Common myeloid progenitor, CD34-positive (primary cell): ENCODE results near the gene MAP1LC3B2.

Experiments
- CTCF ChIA-PET: fragments of 350-600 bp; sonication (Branson Sonifier 250); formaldehyde crosslinking; loops from one replicate; lab custom pipeline; 2021; ENCODE audit warnings: antibody characterized with exemption; lab: Charles Lee
- POLR2A ChIA-PET: fragments of 350-600 bp; sonication (Branson Sonifier 250); formaldehyde crosslinking; loops from one replicate; lab custom pipeline; 2021; ENCODE audit warnings: antibody characterized with exemption; lab: Charles Lee
- DNase-seq, 3 donors: peaks; one replicate each; pipeline versions ENCODE4 v3.0.0 to v3.0.0-alpha.2; 2013
- H3K27ac ChIP-seq, 2 experiments: 1 replicate in 1 of 2; 2 replicates in 1 of 2; pipeline ENCODE4 v1.7.0; 2013; ENCODE audit warnings: inconsistent platforms in 2 of 2, low read length in 2 of 2, mild to moderate bottlenecking in 2 of 2, low read depth in 1 of 2, moderate library complexity in 1 of 2; ENCODE audit not compliant: severe bottlenecking in 2 of 2, insufficient read depth in 1 of 2, poor library complexity in 1 of 2
- H3K27me3 ChIP-seq, 5 experiments: replicated peaks in 2 of 5; 1 replicate in 3 of 5; 2 replicates in 2 of 5; pipeline versions ENCODE4 v1.6.1 to v1.7.0; 2013; ENCODE audit warnings: low read length in 4 of 5, mild to moderate bottlenecking in 2 of 5, moderate library complexity in 2 of 5, inconsistent platforms in 1 of 5; ENCODE audit not compliant: insufficient read depth in 5 of 5, control insufficient read depth in 4 of 5
- H3K36me3 ChIP-seq, 4 experiments: 1 replicate in 2 of 4; 2 replicates in 2 of 4; pipeline versions ENCODE4 v1.6.1 to v1.7.0; 2013; ENCODE audit warnings: low read length in 3 of 4, control low read depth in 1 of 4, mild to moderate bottlenecking in 1 of 4; ENCODE audit not compliant: control insufficient read depth in 4 of 4, insufficient read depth in 4 of 4
- H3K4me1 ChIP-seq, 4 experiments: 1 replicate in 3 of 4; 2 replicates in 1 of 4; pipeline versions ENCODE4 v1.6.1 to v1.7.1; 2013; ENCODE audit warnings: low read length in 3 of 4, mild to moderate bottlenecking in 3 of 4, control low read depth in 1 of 4, inconsistent platforms in 1 of 4, moderate library complexity in 1 of 4; ENCODE audit not compliant: control insufficient read depth in 4 of 4, insufficient read depth in 4 of 4; ENCODE audit errors: control extremely low read depth in 1 of 4
- H3K4me3 ChIP-seq, 7 experiments: 1 replicate in 4 of 7; 2 replicates in 3 of 7; pipeline versions ENCODE4 v1.5.1 to v1.7.0; 2013; ENCODE audit warnings: mild to moderate bottlenecking in 7 of 7, low read length in 6 of 7, moderate library complexity in 6 of 7, inconsistent platforms in 2 of 7, low read depth in 2 of 7, control low read depth in 1 of 7; ENCODE audit not compliant: insufficient read depth in 4 of 7, control insufficient read depth in 1 of 7; ENCODE audit errors: extremely low read depth in 1 of 7
- H3K9me3 ChIP-seq, 5 experiments: 1 replicate in 4 of 5; 2 replicates in 1 of 5; pipeline versions ENCODE4 v1.6.1 to v1.7.1; 2013; ENCODE audit warnings: low read length in 4 of 5, mild to moderate bottlenecking in 2 of 5, inconsistent platforms in 1 of 5, low read depth in 1 of 5, moderate library complexity in 1 of 5; ENCODE audit not compliant: control insufficient read depth in 4 of 5, insufficient read depth in 2 of 5; ENCODE audit errors: control extremely low read depth in 1 of 5
- WGBS: methylation state at CpG from one replicate; pipeline ENCODE4 v1.1.5; 2013; ENCODE audit not compliant: insufficient coverage; 5-methylcytosine and 5-hydroxymethylcytosine counted together

The MAP1LC3B2 gene

DNA sequence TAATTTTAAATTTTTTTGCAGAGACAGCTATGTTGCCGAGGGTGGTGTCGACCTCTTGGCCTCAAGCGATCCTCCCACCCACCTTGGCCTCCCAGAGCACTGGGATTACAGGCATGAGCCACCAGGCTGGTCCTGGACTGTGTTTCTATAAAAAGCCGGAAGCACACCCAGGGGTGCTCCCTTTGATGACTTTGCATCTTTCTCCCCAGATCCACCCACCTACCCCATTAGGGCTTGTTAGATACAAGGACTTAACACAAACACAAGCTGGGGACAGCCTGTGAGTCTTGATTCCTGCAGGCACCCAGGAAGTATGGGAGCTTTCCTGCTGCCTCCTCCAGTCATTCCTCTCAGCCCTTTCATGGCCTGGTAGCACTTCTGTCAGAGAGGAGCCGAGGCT, 67.0 kb downstream of the MAP1LC3B2 start:
- CTCF ChIA-PET: interaction anchor here (0.6 to 1.7 kb wide), 3 partner anchors 10 to 476 kb away, joined by 3 to 4 read pairs (median 3); no protein-coding TSS in a partner anchor
- POLR2A ChIA-PET: no interaction called here

More for the DNA sequence above, 67.0 kb downstream of the MAP1LC3B2 start:
- H3K9me3 ChIP-seq: peaks cover 0 to 19% (median 8%) of the 10 kb centered on the region in 5 experiments
- no peak for DNase-seq
- H3K36me3 ChIP-seq: no peaks in the 10 kb centered on the region
- peaks cover 0 to 2% (median 0%) of the 10 kb centered on the region in 4 experiments for H3K4me1 ChIP-seq
- no peak overlapping the region for H3K4me3 ChIP-seq
- no peak overlapping the region for H3K27ac ChIP-seq
- 100% methylated on average over 4 of the region's 5 CpGs for WGBS
- H3K27me3 ChIP-seq: no peaks in the 10 kb centered on the region
